ENCODE measurements around the gene DCTN2. TPM values are rescaled to one million over a fixed set of nuclear protein-coding genes. Genes with fewer than 3 reads are reported as not detected.

Gene DCTN2
- total RNA-seq, 4 donors from 2014 or later, result 164 to 199 (median 193) TPM

GRCh38 chr12:57581802-57582201 lies 34.8 kb upstream of the DCTN2 start:
- intact Hi-C loops (cut with DNase I), result loop anchor here (5.0 to 10.0 kb wide), 2 partner anchors 40 to 113 kb away; partner anchors contain the start of gene OS9
- Histone ChIP-seq H3K4me3 (replicated peaks in 1 of 3) (no peak overlapping the region), H3K27ac (no peak overlapping the region), H3K36me3 (no peaks in the 10 kb centered on the region), H3K4me1 (no peaks in the 10 kb centered on the region), H3K27me3 (no peaks in the 10 kb centered on the region), H3K9me3 (no peaks in the 10 kb centered on the region)
- no peak for DNase-seq
- TF ChIP-seq POLR2A (IDR thresholded peaks at IDR 0.05) (no peak), CTCF (IDR thresholded peaks at IDR 0.05) (no peak)
- 80 to 100% methylated on average over 1 of the region's 1 CpG for WGBS, 2 donors

GRCh38 chr12:57580466-57580795 lies 33.4 kb upstream of the DCTN2 start:
- H3K9me3 ChIP-seq, result no peaks in the 10 kb centered on the region
- no peaks in the 10 kb centered on the region for H3K27me3 ChIP-seq
- no peak for DNase-seq
- intact Hi-C loops (cut with DNase I), result loop anchor here (5.0 to 10.0 kb wide), 2 partner anchors 42 to 114 kb away; partner anchors contain the start of gene OS9
- H3K4me1 ChIP-seq, result no peaks in the 10 kb centered on the region
- 91 to 92% methylated on average over 4 of the region's 4 CpGs for WGBS, 2 donors
- H3K27ac ChIP-seq, result no peak overlapping the region
- no peak overlapping the region for H3K4me3 ChIP-seq (replicated peaks in 1 of 3)
- H3K36me3 ChIP-seq, result no peaks in the 10 kb centered on the region
- TF ChIP-seq CTCF (IDR thresholded peaks at IDR 0.05) (no peak), POLR2A (IDR thresholded peaks at IDR 0.05) (no peak)

GRCh38 chr12:57579677-57580465 lies 32.9 kb upstream of the DCTN2 start:
- no peaks in the 10 kb centered on the region for H3K9me3 ChIP-seq
- H3K4me3 ChIP-seq (replicated peaks in 1 of 3), result no peak overlapping the region
- no peak for DNase-seq
- no peaks in the 10 kb centered on the region for H3K27me3 ChIP-seq
- no peaks in the 10 kb centered on the region for H3K36me3 ChIP-seq
- H3K4me1 ChIP-seq, result no peaks in the 10 kb centered on the region
- H3K27ac ChIP-seq, result no peak overlapping the region
- 87% methylated on average over 8 of the region's 8 CpGs for WGBS, 2 donors
- intact Hi-C loops (cut with DNase I), result loop anchor here (5.0 to 10.0 kb wide), 2 partner anchors 42 to 115 kb away; partner anchors contain the start of gene OS9
- no peak for TF ChIP-seq CTCF (IDR thresholded peaks at IDR 0.05)

- 72 to 84% methylated on average over 2 of the region's 2 CpGs for WGBS, 2 donors
- TF ChIP-seq POLR2A (IDR thresholded peaks at IDR 0.05) (no peak), CTCF (IDR thresholded peaks at IDR 0.05) (no peak)
These were observed 32.0 kb upstream of the DCTN2 start for GRCh38 chr12:57579011-57579410.

GRCh38 chr12:57577981-57578758 lies 31.2 kb upstream of the DCTN2 start:
- TF ChIP-seq CTCF (IDR thresholded peaks at IDR 0.05) (no peak), POLR2A (IDR thresholded peaks at IDR 0.05) (no peak)
- H3K27me3 ChIP-seq, result no peaks in the 10 kb centered on the region
- H3K4me3 ChIP-seq (replicated peaks in 1 of 3), result no peak overlapping the region
- no peak for DNase-seq
- H3K4me1 ChIP-seq, result no peaks in the 10 kb centered on the region
- H3K27ac ChIP-seq, result no peak overlapping the region
- 87 to 89% methylated on average over 12 of the region's 12 CpGs for WGBS, 2 donors
- H3K9me3 ChIP-seq, result no peaks in the 10 kb centered on the region
- intact Hi-C loops (cut with DNase I), result no loop called here
- no peaks in the 10 kb centered on the region for H3K36me3 ChIP-seq

More at GRCh38 chr12:57579011-57579410, 32.0 kb upstream of the DCTN2 start:
- DNase-seq, result no peak
- Histone ChIP-seq H3K27me3 (no peaks in the 10 kb centered on the region), H3K4me3 (replicated peaks in 1 of 3) (no peak overlapping the region), H3K27ac (no peak overlapping the region), H3K4me1 (no peaks in the 10 kb centered on the region), H3K36me3 (no peaks in the 10 kb centered on the region), H3K9me3 (no peaks in the 10 kb centered on the region)
- intact Hi-C loops (cut with DNase I), result no loop called here

Data from thyroid gland (tissue), 4 donors.